MM.1S (cell line): ENCODE data around the gene ANO10.

Source experiments
- DNase-seq: peaks from one replicate; pipeline ENCODE4 v3.0.0-alpha.2; 2015
- H2AFZ ChIP-seq: fragments of 300-600 bp; sonication (generic); 2 replicates; pipeline ENCODE4 v1.6.0; 2016; ENCODE audit warnings: antibody characterized with exemption, low read length
- H3F3A ChIP-seq: fragments of 300-600 bp; sonication (generic); 2 replicates; pipeline ENCODE4 v1.6.1; 2016; ENCODE audit warnings: mild to moderate bottlenecking, antibody characterized with exemption, low read length, moderate library complexity, mixed read lengths; ENCODE audit not compliant: insufficient read depth
- H3K27ac ChIP-seq: fragments of 300-600 bp; sonication (generic); 2 replicates; pipeline ENCODE4 v1.5.1; 2016; ENCODE audit warnings: mild to moderate bottlenecking, low read length
- H3K27me3 ChIP-seq: fragments of 300-600 bp; sonication (generic); replicated peaks from 2 replicates; pipeline ENCODE4 v1.6.0; 2016; ENCODE audit warnings: low read length; ENCODE audit not compliant: insufficient read depth
- H3K36me3 ChIP-seq: fragments of 300-600 bp; sonication (generic); replicated peaks from 2 replicates; pipeline ENCODE4 v1.6.1; 2016; ENCODE audit warnings: mild to moderate bottlenecking, low read length, mixed read lengths; ENCODE audit not compliant: insufficient read depth
- H3K4me1 ChIP-seq: fragments of 300-600 bp; sonication (generic); 2 replicates; pipeline ENCODE4 v1.6.1; 2016; ENCODE audit warnings: low read length, mixed read lengths
- H3K4me2 ChIP-seq: fragments of 300-600 bp; sonication (generic); 2 replicates; pipeline ENCODE4 v1.6.0; 2016; ENCODE audit warnings: low read depth, low read length
- H3K4me3 ChIP-seq: fragments of 300-600 bp; sonication (generic); 2 replicates; pipeline ENCODE4 v1.5.1; 2016; ENCODE audit warnings: low read length, mixed read lengths
- H3K79me2 ChIP-seq: fragments of 300-600 bp; sonication (generic); 2 replicates; pipeline ENCODE4 v1.6.1; 2016; ENCODE audit warnings: mixed run types, low read length, mixed read lengths
- H3K9ac ChIP-seq: fragments of 300-600 bp; sonication (generic); 2 replicates; pipeline ENCODE4 v1.6.1; 2016; ENCODE audit warnings: low read length, mixed read lengths
- H3K9me2 ChIP-seq: fragments of 300-600 bp; sonication (generic); replicated peaks from 2 replicates; pipeline ENCODE4 v1.6.1; 2016; ENCODE audit warnings: mild to moderate bottlenecking, low read length, mixed read lengths; ENCODE audit not compliant: insufficient read depth
- H3K9me3 ChIP-seq: fragments of 300-600 bp; sonication (generic); replicated peaks from 2 replicates; pipeline ENCODE4 v1.6.1; 2016; ENCODE audit warnings: mild to moderate bottlenecking, low read length, mixed read lengths; ENCODE audit not compliant: insufficient read depth
- H4K20me1 ChIP-seq: fragments of 300-600 bp; sonication (generic); 2 replicates; pipeline ENCODE4 v1.6.1; 2016; ENCODE audit warnings: mild to moderate bottlenecking, low read length, moderate library complexity, mixed read lengths; ENCODE audit not compliant: insufficient read depth
- CTCF ChIP-seq: fragments of 300-600 bp; sonication (generic); IDR thresholded peaks from 2 replicates; pipeline ENCODE4 v1.5.1; 2016; ENCODE audit warnings: antibody characterized with exemption, low read length, mixed read lengths
- EZH2 ChIP-seq: fragments of 300-600 bp; sonication (generic); optimal IDR thresholded peaks from 2 replicates; pipeline ENCODE3; 2017; ENCODE audit warnings: low read depth, mild to moderate bottlenecking, antibody characterized with exemption, low read length, mixed read lengths
- EZH2phosphoT487 ChIP-seq: fragments of 300-600 bp; sonication (generic); IDR thresholded peaks from 2 replicates; pipeline ENCODE4 v1.6.1; 2018; ENCODE audit warnings: antibody characterized with exemption, low read length

The ANO10 gene

GRCh38 chr3:43637702-43638101, 15.9 kb upstream of the ANO10 start:
- Histone ChIP-seq H3K36me3 (no peaks in the 10 kb centered on the region), H3K79me2 (no peaks in the 10 kb centered on the region), H3K9me2 (no peaks in the 10 kb centered on the region), H3K4me3 (no peak overlapping the region), H3K27me3 (no peaks in the 10 kb centered on the region), H3K9me3 (no peaks in the 10 kb centered on the region), H3K4me1 (peaks cover 13% of the 10 kb centered on the region), H3K9ac (no peak overlapping the region), H3F3A (no peaks in the 10 kb centered on the region), H2AFZ (no peak overlapping the region), H3K4me2 (no peak overlapping the region), H3K27ac (no peak overlapping the region), H4K20me1 (no peaks in the 10 kb centered on the region)
- no peak for DNase-seq
- TF ChIP-seq CTCF (no peak), EZH2phosphoT487 (no peak), EZH2 (no peak)

- DNase-seq = no peak
- no peaks in the 10 kb centered on the region for H3K36me3 ChIP-seq
- no peaks in the 10 kb centered on the region for H3K27me3 ChIP-seq
- H3K79me2 ChIP-seq = no peaks in the 10 kb centered on the region
- no peaks in the 10 kb centered on the region for H4K20me1 ChIP-seq
- no peak overlapping the region for H3K4me3 ChIP-seq
- no peak overlapping the region for H2AFZ ChIP-seq
- no peak overlapping the region for H3K27ac ChIP-seq
- no peaks in the 10 kb centered on the region for H3K9me2 ChIP-seq
- no peaks in the 10 kb centered on the region for H3F3A ChIP-seq
- no peaks in the 10 kb centered on the region for H3K9me3 ChIP-seq
- H3K9ac ChIP-seq = no peak overlapping the region
- 0 out of 2 replicates have a peak, but pooled peaks cover under 1% of the 10 kb centered on the region for H3K4me1 ChIP-seq
- no peak overlapping the region for H3K4me2 ChIP-seq
- TF ChIP-seq EZH2 = no peak
Observed at GRCh38 chr3:43632986-43633385, 11.2 kb upstream of the ANO10 start.

GRCh38 chr3:43632269-43632733, 10.5 kb upstream of the ANO10 start:
- Histone ChIP-seq H2AFZ (no peak overlapping the region), H3K9ac (no peak overlapping the region), H4K20me1 (no peaks in the 10 kb centered on the region), H3K27ac (no peak overlapping the region), H3K4me2 (no peak overlapping the region), H3K36me3 (no peaks in the 10 kb centered on the region), H3K4me1 (peaks cover 2% of the 10 kb centered on the region), H3K9me3 (no peaks in the 10 kb centered on the region), H3K79me2 (no peaks in the 10 kb centered on the region), H3K9me2 (no peaks in the 10 kb centered on the region), H3K4me3 (no peak overlapping the region), H3K27me3 (no peaks in the 10 kb centered on the region), H3F3A (no peaks in the 10 kb centered on the region; the same call in 1 of the 2 replicates)
- TF ChIP-seq EZH2phosphoT487 = no peak
- no peak for TF ChIP-seq CTCF
- TF ChIP-seq EZH2 = no peak
- DNase-seq = no peak

- H3K9ac ChIP-seq = no peak overlapping the region
- H4K20me1 ChIP-seq = no peaks in the 10 kb centered on the region
- no peak overlapping the region for H3K4me3 ChIP-seq
- H3K4me1 ChIP-seq = peaks cover 7% of the 10 kb centered on the region
- H3K27ac ChIP-seq = no peak overlapping the region
- H3F3A ChIP-seq = no peaks in the 10 kb centered on the region; the same call in 1 of the 2 replicates
- TF ChIP-seq EZH2phosphoT487 (no peak), CTCF (no peak), EZH2 (no peak)
- no peaks in the 10 kb centered on the region for H3K9me2 ChIP-seq
- H3K27me3 ChIP-seq = no peaks in the 10 kb centered on the region
- no peak overlapping the region for H2AFZ ChIP-seq
- no peaks in the 10 kb centered on the region for H3K79me2 ChIP-seq
- H3K4me2 ChIP-seq = no peak overlapping the region
- H3K36me3 ChIP-seq = no peaks in the 10 kb centered on the region
- no peaks in the 10 kb centered on the region for H3K9me3 ChIP-seq
- no peak for DNase-seq
Observed at GRCh38 chr3:43629741-43630140, 7.9 kb upstream of the ANO10 start.
